Measurements from ENCODE around the gene IL31RA. TPM values are rescaled to one million over a fixed set of nuclear protein-coding genes. Genes with fewer than 3 reads are reported as not detected.

IL31RA gene
- total RNA-seq, 1 experiment from 2014 or later = 0.24 TPM

GRCh38 chr5:55907927-55908326 is 56.8 kb downstream of the IL31RA start:
- H3K27me3 ChIP-seq (replicated peaks; ENCODE audit: insufficient read depth, low read depth, low read length, poor library complexity) = no peaks in the 10 kb centered on the region
- no peaks in the 10 kb centered on the region for H3K9me3 ChIP-seq (ENCODE audit: low read depth, low read length, poor library complexity, severe bottlenecking)
- no peaks in the 10 kb centered on the region for H3K4me1 ChIP-seq (ENCODE audit: insufficient read depth, low read length, poor library complexity, severe bottlenecking)
- H3K27ac ChIP-seq (ENCODE audit: low read depth, low read length, poor library complexity, severe bottlenecking) = no peak overlapping the region
- ChIA-PET POLR2A (ENCODE audit: low non-redundant PET) (no interaction called here), CTCF (no interaction called here)
- no peak for DNase-seq (ENCODE audit: low spot score)
- intact Hi-C loops (cut with micrococcal nuclease; ENCODE audit: unreplicated experiment) = no loop called here
- no peaks in the 10 kb centered on the region for H3K36me3 ChIP-seq (ENCODE audit: insufficient read depth, low read length, poor library complexity, severe bottlenecking)
- TF ChIP-seq EZH2 (IDR thresholded peaks at IDR 0.05; ENCODE audit: borderline replicate concordance, low read depth, low read length, poor library complexity, severe bottlenecking) = no peak
- TF ChIP-seq, protein P1, sequence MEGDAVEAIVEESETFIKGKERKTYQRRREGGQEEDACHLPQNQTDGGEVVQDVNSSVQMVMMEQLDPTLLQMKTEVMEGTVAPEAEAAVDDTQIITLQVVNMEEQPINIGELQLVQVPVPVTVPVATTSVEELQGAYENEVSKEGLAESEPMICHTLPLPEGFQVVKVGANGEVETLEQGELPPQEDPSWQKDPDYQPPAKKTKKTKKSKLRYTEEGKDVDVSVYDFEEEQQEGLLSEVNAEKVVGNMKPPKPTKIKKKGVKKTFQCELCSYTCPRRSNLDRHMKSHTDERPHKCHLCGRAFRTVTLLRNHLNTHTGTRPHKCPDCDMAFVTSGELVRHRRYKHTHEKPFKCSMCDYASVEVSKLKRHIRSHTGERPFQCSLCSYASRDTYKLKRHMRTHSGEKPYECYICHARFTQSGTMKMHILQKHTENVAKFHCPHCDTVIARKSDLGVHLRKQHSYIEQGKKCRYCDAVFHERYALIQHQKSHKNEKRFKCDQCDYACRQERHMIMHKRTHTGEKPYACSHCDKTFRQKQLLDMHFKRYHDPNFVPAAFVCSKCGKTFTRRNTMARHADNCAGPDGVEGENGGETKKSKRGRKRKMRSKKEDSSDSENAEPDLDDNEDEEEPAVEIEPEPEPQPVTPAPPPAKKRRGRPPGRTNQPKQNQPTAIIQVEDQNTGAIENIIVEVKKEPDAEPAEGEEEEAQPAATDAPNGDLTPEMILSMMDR (conservative IDR thresholded peaks at IDR 0.05; ENCODE audit: low read depth, low read length) = no peak
- BruUV-seq (replicated peaks) = no TSS peak
- no peak overlapping the region for H3K4me3 ChIP-seq (ENCODE audit: low read depth, low read length, poor library complexity, severe bottlenecking)

- Histone ChIP-seq H3K36me3 (ENCODE audit: insufficient read depth, low read length, poor library complexity, severe bottlenecking) (no peaks in the 10 kb centered on the region), H3K4me3 (ENCODE audit: low read depth, low read length, poor library complexity, severe bottlenecking) (no peak overlapping the region), H3K9me3 (ENCODE audit: low read depth, low read length, poor library complexity, severe bottlenecking) (no peaks in the 10 kb centered on the region), H3K27ac (ENCODE audit: low read depth, low read length, poor library complexity, severe bottlenecking) (no peak overlapping the region), H3K27me3 (replicated peaks; ENCODE audit: insufficient read depth, low read depth, low read length, poor library complexity) (no peaks in the 10 kb centered on the region), H3K4me1 (ENCODE audit: insufficient read depth, low read length, poor library complexity, severe bottlenecking) (no peaks in the 10 kb centered on the region)
- TF ChIP-seq EZH2 (IDR thresholded peaks at IDR 0.05; ENCODE audit: borderline replicate concordance, low read depth, low read length, poor library complexity, severe bottlenecking) = no peak
- TF ChIP-seq, protein P1 (conservative IDR thresholded peaks at IDR 0.05; ENCODE audit: low read depth, low read length) = no peak
- no TSS peak for BruUV-seq (replicated peaks)
- DNase-seq (ENCODE audit: low spot score) = no peak
- intact Hi-C loops (cut with micrococcal nuclease; ENCODE audit: unreplicated experiment) = no loop called here
- POLR2A ChIA-PET (ENCODE audit: low non-redundant PET) = no interaction called here
- CTCF ChIA-PET = no interaction called here
Observed at GRCh38 chr5:55908804-55909203, 57.6 kb downstream of the IL31RA start.

DNA sequence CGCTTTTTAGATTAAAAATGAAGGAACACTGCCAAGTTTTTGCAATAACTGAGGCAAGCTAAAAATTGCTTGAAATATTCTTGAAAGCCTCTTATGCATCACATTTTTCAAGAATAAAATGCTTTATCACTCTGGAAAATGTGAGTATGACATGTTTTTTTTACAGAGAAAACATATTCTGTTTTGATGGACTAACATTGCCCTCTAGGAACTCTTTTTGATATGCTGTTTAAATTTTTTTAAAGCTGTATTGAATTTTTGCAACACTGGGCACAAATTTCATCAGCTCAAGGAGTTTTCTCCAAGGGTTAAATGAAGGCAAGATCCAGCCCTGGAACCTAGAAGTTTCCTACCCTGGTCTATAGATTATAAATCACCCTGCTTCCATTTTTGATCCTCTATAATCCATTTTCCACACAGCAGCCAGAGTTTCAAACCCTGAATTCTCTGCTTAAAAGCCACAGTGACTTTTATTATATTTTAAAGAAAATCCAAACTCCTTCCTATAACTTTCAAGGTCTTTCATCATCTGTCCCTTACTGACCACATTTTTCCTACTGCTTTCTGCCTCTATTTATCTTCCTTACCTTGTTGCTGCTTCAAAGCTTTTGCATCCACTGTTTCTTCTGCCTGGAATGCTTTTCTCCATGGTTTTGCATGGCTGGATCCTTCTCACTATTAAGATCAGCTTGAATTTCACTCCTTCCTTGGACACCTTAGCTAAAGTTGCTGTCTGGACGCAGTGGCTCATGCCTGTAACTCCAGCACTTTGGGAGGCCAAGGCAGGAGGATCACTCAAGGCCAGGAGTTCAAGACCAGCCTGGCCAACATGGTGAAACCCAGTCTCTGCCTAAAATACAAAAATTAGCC is 60.9 kb downstream of the IL31RA start:
- Histone ChIP-seq H3K9me3 (ENCODE audit: low read depth, low read length, poor library complexity, severe bottlenecking) (no peaks in the 10 kb centered on the region), H3K36me3 (ENCODE audit: insufficient read depth, low read length, poor library complexity, severe bottlenecking) (no peaks in the 10 kb centered on the region), H3K4me1 (ENCODE audit: insufficient read depth, low read length, poor library complexity, severe bottlenecking) (no peaks in the 10 kb centered on the region), H3K4me3 (ENCODE audit: low read depth, low read length, poor library complexity, severe bottlenecking) (no peak overlapping the region), H3K27ac (ENCODE audit: low read depth, low read length, poor library complexity, severe bottlenecking) (no peak overlapping the region), H3K27me3 (replicated peaks; ENCODE audit: insufficient read depth, low read depth, low read length, poor library complexity) (no peaks in the 10 kb centered on the region)
- no peak for TF ChIP-seq EZH2 (IDR thresholded peaks at IDR 0.05; ENCODE audit: borderline replicate concordance, low read depth, low read length, poor library complexity, severe bottlenecking)
- TF ChIP-seq, protein P1 (conservative IDR thresholded peaks at IDR 0.05; ENCODE audit: low read depth, low read length) = no peak
- intact Hi-C loops (cut with micrococcal nuclease; ENCODE audit: unreplicated experiment) = no loop called here
- POLR2A ChIA-PET (ENCODE audit: low non-redundant PET) = interaction anchor here (0.7 kb wide), 1 partner anchor 428 kb away, joined by 3 read pairs; no protein-coding TSS in a partner anchor
- CTCF ChIA-PET = no interaction called here
- BruUV-seq (replicated peaks) = no TSS peak
- DNase-seq (ENCODE audit: low spot score) = no peak
